Measurements from ENCODE around the gene FAM107A. TPM values are rescaled to one million over a fixed set of nuclear protein-coding genes. Genes with fewer than 3 reads are reported as not detected.

Gene FAM107A
- total RNA-seq, 4 donors from 2014 or later = 11.0 to 93.3 (median 24.3) TPM

DNA sequence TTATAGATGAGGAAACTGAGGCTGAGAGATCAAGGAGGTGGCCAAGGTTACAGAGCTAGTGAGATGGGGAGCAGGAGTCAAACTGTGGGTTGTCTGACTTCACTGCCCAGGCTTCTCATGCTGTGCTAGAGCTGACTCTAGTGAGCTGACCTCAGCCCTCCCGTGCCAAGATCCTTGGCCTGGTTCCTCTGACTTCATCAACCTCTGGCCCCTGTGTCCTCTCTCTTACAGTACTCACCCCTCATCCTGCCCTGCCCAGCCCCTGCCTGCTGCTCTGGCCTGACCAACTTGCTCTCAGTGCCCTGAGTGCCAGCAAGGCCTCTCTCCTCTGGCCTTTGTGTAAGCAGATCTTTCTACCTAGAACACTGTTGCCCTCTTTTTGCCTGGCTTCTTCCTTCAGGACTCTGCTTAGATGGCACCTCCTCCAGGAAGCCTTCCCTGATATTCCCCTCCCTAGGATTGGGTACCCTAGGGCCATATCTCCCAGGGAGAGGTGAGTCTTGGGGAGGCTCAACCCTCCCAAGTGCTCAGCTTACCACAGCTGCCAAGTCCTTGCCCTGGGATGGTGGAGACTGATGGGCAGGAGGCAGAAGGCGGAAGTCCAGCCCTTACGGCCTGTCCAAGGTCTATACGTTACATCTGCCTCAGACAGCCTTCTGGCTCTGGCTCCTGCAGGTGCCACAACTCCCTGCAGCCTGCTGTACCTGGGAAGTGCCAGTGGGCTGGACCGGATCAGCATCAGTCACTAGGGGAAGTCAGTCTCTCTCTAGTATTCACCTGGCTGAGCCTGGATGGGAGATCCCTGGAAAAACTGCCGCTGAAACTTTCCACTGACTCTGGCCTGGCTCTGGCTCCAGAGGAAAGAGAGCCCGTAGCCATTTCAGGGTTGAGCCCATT lies 36.3 kb upstream of the FAM107A start:
- H3K27ac ChIP-seq = no peak overlapping the region
- no peaks in the 10 kb centered on the region for H3K27me3 ChIP-seq
- no peaks in the 10 kb centered on the region for H3K36me3 ChIP-seq
- no peaks in the 10 kb centered on the region for H3K9me3 ChIP-seq
- H3K4me1 ChIP-seq = no peaks in the 10 kb centered on the region
- no peak overlapping the region for H3K4me3 ChIP-seq
- TF ChIP-seq POLR2A (IDR thresholded peaks at IDR 0.05) = no peak
- TF ChIP-seq, protein P1, sequence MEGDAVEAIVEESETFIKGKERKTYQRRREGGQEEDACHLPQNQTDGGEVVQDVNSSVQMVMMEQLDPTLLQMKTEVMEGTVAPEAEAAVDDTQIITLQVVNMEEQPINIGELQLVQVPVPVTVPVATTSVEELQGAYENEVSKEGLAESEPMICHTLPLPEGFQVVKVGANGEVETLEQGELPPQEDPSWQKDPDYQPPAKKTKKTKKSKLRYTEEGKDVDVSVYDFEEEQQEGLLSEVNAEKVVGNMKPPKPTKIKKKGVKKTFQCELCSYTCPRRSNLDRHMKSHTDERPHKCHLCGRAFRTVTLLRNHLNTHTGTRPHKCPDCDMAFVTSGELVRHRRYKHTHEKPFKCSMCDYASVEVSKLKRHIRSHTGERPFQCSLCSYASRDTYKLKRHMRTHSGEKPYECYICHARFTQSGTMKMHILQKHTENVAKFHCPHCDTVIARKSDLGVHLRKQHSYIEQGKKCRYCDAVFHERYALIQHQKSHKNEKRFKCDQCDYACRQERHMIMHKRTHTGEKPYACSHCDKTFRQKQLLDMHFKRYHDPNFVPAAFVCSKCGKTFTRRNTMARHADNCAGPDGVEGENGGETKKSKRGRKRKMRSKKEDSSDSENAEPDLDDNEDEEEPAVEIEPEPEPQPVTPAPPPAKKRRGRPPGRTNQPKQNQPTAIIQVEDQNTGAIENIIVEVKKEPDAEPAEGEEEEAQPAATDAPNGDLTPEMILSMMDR (IDR thresholded peaks at IDR 0.05) = no peak
- DNase-seq = no peak

DNA sequence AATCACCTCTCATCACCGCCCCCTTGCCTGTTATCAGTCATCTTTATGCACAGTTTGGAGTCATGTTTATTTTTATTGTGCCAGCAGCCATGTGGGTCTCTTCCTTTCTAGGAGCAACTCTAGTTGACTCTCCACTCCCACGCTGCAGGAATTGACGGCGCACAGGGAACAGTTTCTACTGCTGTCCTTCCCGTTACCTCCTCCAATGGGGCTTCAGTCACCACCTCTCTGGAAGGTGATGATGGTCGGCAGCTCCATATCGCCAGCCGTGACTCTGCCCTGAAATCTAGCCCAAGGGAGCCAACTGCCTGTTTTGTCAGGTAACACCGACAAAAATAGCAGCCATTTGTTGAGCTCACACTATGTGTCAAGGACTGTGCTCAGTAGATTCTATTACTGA lies 35.6 kb upstream of the FAM107A start:
- Histone ChIP-seq H3K36me3 (no peaks in the 10 kb centered on the region), H3K4me3 (no peak overlapping the region), H3K4me1 (no peaks in the 10 kb centered on the region), H3K27ac (no peak overlapping the region), H3K9me3 (no peaks in the 10 kb centered on the region), H3K27me3 (no peaks in the 10 kb centered on the region)
- DNase-seq = no peak
- TF ChIP-seq POLR2A (IDR thresholded peaks at IDR 0.05) = no peak
- TF ChIP-seq, protein P1 (IDR thresholded peaks at IDR 0.05) = no peak

DNA sequence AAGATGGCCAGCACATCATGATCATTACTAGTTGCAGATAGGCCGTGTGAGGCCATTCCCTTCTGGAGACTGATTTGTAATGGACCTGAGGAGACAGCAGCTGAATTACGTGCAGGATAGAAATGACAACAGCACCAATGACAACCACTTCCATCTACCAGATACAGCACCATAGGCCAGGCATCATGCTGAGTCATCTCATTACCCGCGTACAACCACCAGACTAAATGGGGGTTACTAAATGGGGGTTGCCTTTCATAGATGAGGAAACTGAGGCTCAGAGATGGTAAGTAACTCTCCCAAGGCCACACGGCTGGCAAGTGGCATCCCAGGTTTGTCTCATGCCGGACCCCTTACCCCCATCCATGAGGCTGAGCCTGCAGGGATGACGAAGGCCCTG lies 32.8 kb upstream of the FAM107A start:
- Histone ChIP-seq H3K27ac (no peak overlapping the region), H3K36me3 (no peaks in the 10 kb centered on the region), H3K9me3 (no peaks in the 10 kb centered on the region), H3K4me3 (no peak overlapping the region), H3K27me3 (no peaks in the 10 kb centered on the region), H3K4me1 (no peaks in the 10 kb centered on the region)
- no peak for DNase-seq
- TF ChIP-seq POLR2A (IDR thresholded peaks at IDR 0.05) = no peak
- TF ChIP-seq, protein P1 (IDR thresholded peaks at IDR 0.05) = no peak

DNA sequence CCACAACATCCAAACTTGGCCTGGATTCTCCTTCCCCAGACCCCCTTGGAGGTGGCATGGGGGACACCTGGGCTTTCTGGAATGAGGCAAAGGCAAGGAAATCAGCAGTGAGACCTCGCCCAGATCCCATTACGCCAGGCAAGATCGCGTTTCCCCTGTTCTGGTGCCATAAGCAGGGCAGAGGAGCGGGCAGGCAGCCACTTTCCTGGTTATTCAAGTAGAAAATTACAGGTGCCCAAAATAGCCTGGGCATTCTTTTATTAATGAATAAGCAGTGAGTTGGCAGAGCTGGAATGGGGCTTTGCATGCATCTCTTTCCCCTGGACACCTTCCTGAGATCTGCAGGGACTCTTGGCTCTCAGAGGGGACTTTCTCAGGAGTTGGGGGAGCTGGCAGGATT lies 31.5 kb upstream of the FAM107A start:
- Histone ChIP-seq H3K9me3 (no peaks in the 10 kb centered on the region), H3K4me1 (no peaks in the 10 kb centered on the region), H3K27ac (no peak overlapping the region), H3K36me3 (no peaks in the 10 kb centered on the region), H3K27me3 (no peaks in the 10 kb centered on the region), H3K4me3 (no peak overlapping the region)
- TF ChIP-seq, protein P1 (IDR thresholded peaks at IDR 0.05) = no peak
- TF ChIP-seq POLR2A (IDR thresholded peaks at IDR 0.05) = no peak
- no peak for DNase-seq

DNA sequence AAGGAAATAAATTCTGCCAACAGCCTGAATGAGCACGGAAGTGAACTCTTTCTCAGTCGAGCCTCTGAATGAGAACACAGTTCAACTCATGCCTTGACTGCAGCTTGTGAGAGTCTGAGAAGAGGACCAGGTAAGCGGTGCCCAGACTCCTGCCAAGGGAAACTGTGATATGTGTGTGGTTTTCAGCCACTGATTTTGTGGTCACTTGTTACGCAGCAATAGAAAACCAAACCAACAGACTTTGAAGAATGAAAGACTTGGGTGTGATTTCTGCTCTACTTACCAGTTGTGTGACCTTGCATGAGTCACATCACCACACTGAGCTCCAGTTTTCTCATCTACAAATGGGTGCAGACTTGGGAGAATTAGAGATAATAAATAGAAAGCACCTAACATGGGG lies 30.6 kb upstream of the FAM107A start:
- H3K9me3 ChIP-seq = no peaks in the 10 kb centered on the region
- H3K4me3 ChIP-seq = no peak overlapping the region
- no peaks in the 10 kb centered on the region for H3K27me3 ChIP-seq
- H3K27ac ChIP-seq = no peak overlapping the region
- no peaks in the 10 kb centered on the region for H3K36me3 ChIP-seq
- TF ChIP-seq, protein P1 (IDR thresholded peaks at IDR 0.05) = no peak
- no peak for TF ChIP-seq POLR2A (IDR thresholded peaks at IDR 0.05)
- no peak for DNase-seq
- no peaks in the 10 kb centered on the region for H3K4me1 ChIP-seq
